ENCODE measurements around the gene IL23R. TPM values are rescaled to one million over a fixed set of nuclear protein-coding genes. Genes with fewer than 3 reads are reported as not detected.

The IL23R gene
- polyA plus RNA-seq, 1 donor (not counting 4 experiments of a cell fraction or from before 2014, with no cell fraction given) = not detected

DNA sequence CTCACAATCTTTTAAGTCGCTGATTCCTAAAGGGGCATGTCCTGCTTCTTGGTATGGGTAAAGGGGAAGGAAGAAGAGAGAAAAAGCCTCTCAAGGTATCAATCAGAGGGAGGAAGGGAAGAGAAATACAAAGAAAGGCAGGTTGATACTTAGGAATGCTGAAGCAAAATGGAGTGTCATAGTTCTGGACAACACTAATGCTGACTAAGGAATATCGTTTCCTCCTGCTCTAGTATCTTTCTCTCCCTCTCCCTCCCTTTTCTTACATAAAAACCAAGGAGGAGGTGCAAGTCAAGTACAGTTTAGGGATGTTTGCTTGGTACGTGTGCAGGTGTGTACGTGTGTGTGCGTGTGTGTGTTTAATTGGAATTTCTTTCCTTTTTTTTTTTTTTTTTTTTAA is 96.5 kb downstream of the IL23R start:
- Histone ChIP-seq H3K9ac (ENCODE audit: control insufficient read depth, extremely low read depth, insufficient read depth, low read length) (no peak overlapping the region), H2AFZ (ENCODE audit: control insufficient read depth, low read length) (no peak overlapping the region), H4K20me1 (ENCODE audit: control insufficient read depth, extremely low read depth, insufficient read depth, low read length) (no peaks in the 10 kb centered on the region), H3K27me3 (ENCODE audit: control insufficient read depth, extremely low read depth, insufficient read depth, low read length) (no peaks in the 10 kb centered on the region), H3K36me3 (ENCODE audit: control insufficient read depth in 2 of 2, extremely low read depth in 1 of 2, insufficient read depth in 2 of 2, low read length in 2 of 2) (no peaks in the 10 kb centered on the region), H3K4me2 (ENCODE audit: control insufficient read depth, extremely low read depth, insufficient read depth, low read depth, low read length) (no peak overlapping the region), H3K27ac (ENCODE audit: control insufficient read depth, insufficient read depth, low read length) (no peak overlapping the region), H3K4me3 (ENCODE audit: control insufficient read depth in 2 of 3, extremely low read depth in 1 of 3, insufficient read depth in 2 of 3, low read depth in 1 of 3, low read length in 3 of 3) (no peak overlapping the region), H3K79me2 (ENCODE audit: control insufficient read depth, insufficient read depth, low read length) (no peaks in the 10 kb centered on the region), H3K9me1 (ENCODE audit: control insufficient read depth, extremely low read depth, insufficient read depth, low read length) (no peaks in the 10 kb centered on the region), H3K9me3 (ENCODE audit: control insufficient read depth, low read depth, low read length) (no peaks in the 10 kb centered on the region), H3K4me1 (ENCODE audit: control insufficient read depth, extremely low read depth, insufficient read depth, low read length) (no peaks in the 10 kb centered on the region)
- TF ChIP-seq, protein P1, sequence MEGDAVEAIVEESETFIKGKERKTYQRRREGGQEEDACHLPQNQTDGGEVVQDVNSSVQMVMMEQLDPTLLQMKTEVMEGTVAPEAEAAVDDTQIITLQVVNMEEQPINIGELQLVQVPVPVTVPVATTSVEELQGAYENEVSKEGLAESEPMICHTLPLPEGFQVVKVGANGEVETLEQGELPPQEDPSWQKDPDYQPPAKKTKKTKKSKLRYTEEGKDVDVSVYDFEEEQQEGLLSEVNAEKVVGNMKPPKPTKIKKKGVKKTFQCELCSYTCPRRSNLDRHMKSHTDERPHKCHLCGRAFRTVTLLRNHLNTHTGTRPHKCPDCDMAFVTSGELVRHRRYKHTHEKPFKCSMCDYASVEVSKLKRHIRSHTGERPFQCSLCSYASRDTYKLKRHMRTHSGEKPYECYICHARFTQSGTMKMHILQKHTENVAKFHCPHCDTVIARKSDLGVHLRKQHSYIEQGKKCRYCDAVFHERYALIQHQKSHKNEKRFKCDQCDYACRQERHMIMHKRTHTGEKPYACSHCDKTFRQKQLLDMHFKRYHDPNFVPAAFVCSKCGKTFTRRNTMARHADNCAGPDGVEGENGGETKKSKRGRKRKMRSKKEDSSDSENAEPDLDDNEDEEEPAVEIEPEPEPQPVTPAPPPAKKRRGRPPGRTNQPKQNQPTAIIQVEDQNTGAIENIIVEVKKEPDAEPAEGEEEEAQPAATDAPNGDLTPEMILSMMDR (optimal IDR thresholded peaks at IDR 0.05 in 1 of 3, IDR thresholded peaks at IDR 0.05 in 1 of 3, conservative IDR thresholded peaks at IDR 0.05 in 1 of 3; ENCODE audit: extremely low read depth in 1 of 3, insufficient read depth in 2 of 3, low read length in 3 of 3) = no peak
- dilution Hi-C loops (cut with MboI; ENCODE audit: extremely low pct_ligation_motif_present, low sequenced_read_pairs) = no loop called here
- no peak for FAIRE-seq
- DNase-seq (ENCODE audit: low read depth, low spot score) = no peak

DNA sequence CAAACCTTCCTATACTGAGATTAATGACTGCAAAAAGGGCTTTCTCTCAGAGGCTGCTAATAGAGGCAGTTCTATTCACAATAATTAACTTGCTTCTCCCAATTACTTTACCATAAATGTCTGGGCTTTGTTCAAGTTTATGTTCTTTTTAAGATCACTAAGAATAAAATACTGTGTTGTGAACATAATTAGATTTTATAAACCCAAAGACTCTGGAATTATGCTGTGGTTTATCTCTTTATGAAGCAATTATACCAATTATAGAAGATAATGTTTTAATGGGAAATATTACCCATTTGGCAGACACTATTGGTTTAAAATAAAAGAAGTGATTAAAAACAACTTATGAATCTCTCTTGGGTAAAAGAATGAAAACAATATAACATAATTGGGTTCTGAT is 97.9 kb downstream of the IL23R start:
- H2AFZ ChIP-seq (ENCODE audit: control insufficient read depth, low read length) = no peak overlapping the region
- no peak overlapping the region for H3K27ac ChIP-seq (ENCODE audit: control insufficient read depth, insufficient read depth, low read length)
- no peak overlapping the region for H3K9ac ChIP-seq (ENCODE audit: control insufficient read depth, extremely low read depth, insufficient read depth, low read length)
- H3K36me3 ChIP-seq (ENCODE audit: control insufficient read depth in 2 of 2, extremely low read depth in 1 of 2, insufficient read depth in 2 of 2, low read length in 2 of 2) = no peaks in the 10 kb centered on the region
- dilution Hi-C loops (cut with MboI; ENCODE audit: extremely low pct_ligation_motif_present, low sequenced_read_pairs) = no loop called here
- no peak overlapping the region for H3K4me2 ChIP-seq (ENCODE audit: control insufficient read depth, extremely low read depth, insufficient read depth, low read depth, low read length)
- TF ChIP-seq, protein P1 (optimal IDR thresholded peaks at IDR 0.05 in 1 of 3, IDR thresholded peaks at IDR 0.05 in 1 of 3, conservative IDR thresholded peaks at IDR 0.05 in 1 of 3; ENCODE audit: extremely low read depth in 1 of 3, insufficient read depth in 2 of 3, low read length in 3 of 3) = no peak
- no peak for TF ChIP-seq EZH2 (IDR thresholded peaks at IDR 0.05; ENCODE audit: low read length)
- H3K4me1 ChIP-seq (ENCODE audit: control insufficient read depth, extremely low read depth, insufficient read depth, low read length) = no peaks in the 10 kb centered on the region
- no peak for DNase-seq (ENCODE audit: low read depth, low spot score)
- no peaks in the 10 kb centered on the region for H3K79me2 ChIP-seq (ENCODE audit: control insufficient read depth, insufficient read depth, low read length)
- H3K9me1 ChIP-seq (ENCODE audit: control insufficient read depth, extremely low read depth, insufficient read depth, low read length) = no peaks in the 10 kb centered on the region
- H3K4me3 ChIP-seq (ENCODE audit: control insufficient read depth in 2 of 3, extremely low read depth in 1 of 3, insufficient read depth in 2 of 3, low read depth in 1 of 3, low read length in 3 of 3) = no peak overlapping the region
- no peaks in the 10 kb centered on the region for H3K27me3 ChIP-seq (ENCODE audit: control insufficient read depth, extremely low read depth, insufficient read depth, low read length)
- H4K20me1 ChIP-seq (ENCODE audit: control insufficient read depth, extremely low read depth, insufficient read depth, low read length) = no peaks in the 10 kb centered on the region
- no peak for FAIRE-seq
- no peaks in the 10 kb centered on the region for H3K9me3 ChIP-seq (ENCODE audit: control insufficient read depth, low read depth, low read length)
